ENCODE results near the gene ACOXL. TPM values are rescaled to one million over a fixed set of nuclear protein-coding genes. Genes with fewer than 3 reads are reported as not detected.

Gene ACOXL
- total RNA-seq, 2 experiments from 2014 or later, result 0.14 to 0.56 TPM

DNA sequence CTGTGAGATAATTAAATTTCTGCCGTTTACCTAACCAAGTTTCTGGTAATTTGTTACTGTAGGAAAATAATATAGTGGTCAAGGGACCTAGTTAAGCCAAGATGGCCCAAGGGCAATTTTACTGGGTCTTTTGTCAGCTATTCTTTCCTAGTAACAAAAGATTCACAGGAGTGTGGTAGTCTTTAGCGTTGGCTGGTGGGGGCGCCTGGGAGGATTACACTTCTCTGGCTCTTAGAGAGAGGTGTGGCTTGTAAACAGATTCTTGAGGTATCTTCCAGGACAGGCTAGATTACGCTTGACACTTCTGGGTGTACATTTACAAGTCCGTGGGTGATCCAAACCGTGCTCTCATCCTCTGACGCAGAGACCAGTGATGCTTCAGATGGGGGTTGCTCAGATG is 3.3 kb upstream of the ACOXL start:
- CTCF ChIA-PET, result no interaction called here
- POLR2A ChIA-PET, result no interaction called here
- TF ChIP-seq, protein P1, sequence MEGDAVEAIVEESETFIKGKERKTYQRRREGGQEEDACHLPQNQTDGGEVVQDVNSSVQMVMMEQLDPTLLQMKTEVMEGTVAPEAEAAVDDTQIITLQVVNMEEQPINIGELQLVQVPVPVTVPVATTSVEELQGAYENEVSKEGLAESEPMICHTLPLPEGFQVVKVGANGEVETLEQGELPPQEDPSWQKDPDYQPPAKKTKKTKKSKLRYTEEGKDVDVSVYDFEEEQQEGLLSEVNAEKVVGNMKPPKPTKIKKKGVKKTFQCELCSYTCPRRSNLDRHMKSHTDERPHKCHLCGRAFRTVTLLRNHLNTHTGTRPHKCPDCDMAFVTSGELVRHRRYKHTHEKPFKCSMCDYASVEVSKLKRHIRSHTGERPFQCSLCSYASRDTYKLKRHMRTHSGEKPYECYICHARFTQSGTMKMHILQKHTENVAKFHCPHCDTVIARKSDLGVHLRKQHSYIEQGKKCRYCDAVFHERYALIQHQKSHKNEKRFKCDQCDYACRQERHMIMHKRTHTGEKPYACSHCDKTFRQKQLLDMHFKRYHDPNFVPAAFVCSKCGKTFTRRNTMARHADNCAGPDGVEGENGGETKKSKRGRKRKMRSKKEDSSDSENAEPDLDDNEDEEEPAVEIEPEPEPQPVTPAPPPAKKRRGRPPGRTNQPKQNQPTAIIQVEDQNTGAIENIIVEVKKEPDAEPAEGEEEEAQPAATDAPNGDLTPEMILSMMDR (IDR thresholded peaks at IDR 0.05), result no peak
- Mint-ChIP-seq H3K4me3 (no peak overlapping the region), H3K4me1 (ENCODE audit: low read depth) (peaks cover 6% of the 10 kb centered on the region), H3K36me3 (ENCODE audit: low read depth) (no peaks in the 10 kb centered on the region), H3K27me3 (peaks cover 33% of the 10 kb centered on the region), H3K9me3 (no peaks in the 10 kb centered on the region), H3K27ac (no peak overlapping the region)
- no peak for ATAC-seq
- intact Hi-C loops (cut with micrococcal nuclease), result no loop called here
- DNase-seq, result no peak

DNA sequence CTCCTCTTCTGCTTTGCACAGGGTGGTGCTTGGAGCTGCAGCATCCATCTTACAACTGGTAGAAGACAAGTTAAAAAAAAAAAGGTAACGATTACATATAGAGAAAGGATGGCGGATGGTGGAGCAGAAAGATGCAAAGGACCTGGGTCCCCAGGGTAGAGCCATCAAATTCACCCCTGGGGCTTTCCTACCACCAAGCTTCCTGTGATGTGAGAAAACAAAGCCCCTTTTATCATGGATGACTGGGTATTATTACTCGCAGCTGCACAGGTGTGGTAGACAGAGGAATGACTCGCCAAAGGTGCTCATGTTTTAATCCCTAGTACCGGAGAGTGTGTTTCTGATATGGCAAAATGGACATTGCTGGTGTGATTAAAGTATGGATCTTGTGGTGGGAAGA is 1.3 kb upstream of the ACOXL start:
- CTCF ChIA-PET, result interaction anchor here (1.4 kb wide), 1 partner anchor 24 kb away, joined by 4 read pairs; no protein-coding TSS in a partner anchor
- Mint-ChIP-seq H3K27me3 (peaks cover 47% of the 10 kb centered on the region), H3K4me1 (ENCODE audit: low read depth) (peaks cover 6% of the 10 kb centered on the region), H3K36me3 (ENCODE audit: low read depth) (no peaks in the 10 kb centered on the region), H3K9me3 (no peaks in the 10 kb centered on the region), H3K4me3 (no peak overlapping the region), H3K27ac (no peak overlapping the region)
- POLR2A ChIA-PET, result interaction anchor here (0.8 kb wide), 1 partner anchor 12 kb away, joined by 3 read pairs; no protein-coding TSS in a partner anchor
- ATAC-seq, result peak; percentile 34
- DNase-seq, result no peak
- TF ChIP-seq, protein P1 (IDR thresholded peaks at IDR 0.05), result no peak
- intact Hi-C loops (cut with micrococcal nuclease), result no loop called here

DNA sequence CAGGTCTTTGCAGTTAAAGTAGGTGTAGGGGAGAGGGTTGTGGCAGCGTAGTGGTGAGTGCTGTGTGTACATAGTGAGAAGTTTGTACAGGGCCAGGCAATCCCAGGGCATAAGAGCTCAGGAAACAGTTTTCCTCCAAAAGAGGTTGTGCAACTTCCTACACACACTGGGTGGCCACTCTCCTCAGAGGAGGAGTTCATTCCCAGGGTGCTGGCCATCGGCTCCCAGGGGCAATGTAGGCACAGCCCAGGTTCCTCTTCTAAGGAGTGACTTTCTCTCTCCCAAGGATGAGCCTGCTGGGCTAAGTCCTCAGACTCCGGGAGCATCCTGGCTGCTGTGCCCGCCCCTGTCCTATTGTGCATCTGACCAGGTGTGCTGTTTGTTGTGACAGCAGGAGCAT is 3.0 kb downstream of the ACOXL start:
- DNase-seq, result no peak
- intact Hi-C loops (cut with micrococcal nuclease), result no loop called here
- H3K9me3 Mint-ChIP-seq, result peaks cover 3% of the 10 kb centered on the region
- no peaks in the 10 kb centered on the region for H3K36me3 Mint-ChIP-seq (ENCODE audit: low read depth)
- ChIA-PET POLR2A (no interaction called here), CTCF (interaction anchor here (1.3 kb wide), 1 partner anchor 56 kb away, joined by 3 read pairs; no protein-coding TSS in a partner anchor)
- TF ChIP-seq, protein P1 (IDR thresholded peaks at IDR 0.05), result no peak
- no peak overlapping the region for H3K27ac Mint-ChIP-seq
- no peak for ATAC-seq
- H3K4me3 Mint-ChIP-seq, result no peak overlapping the region
- H3K27me3 Mint-ChIP-seq, result peaks cover 79% of the 10 kb centered on the region
- peaks cover 6% of the 10 kb centered on the region for H3K4me1 Mint-ChIP-seq (ENCODE audit: low read depth)

DNA sequence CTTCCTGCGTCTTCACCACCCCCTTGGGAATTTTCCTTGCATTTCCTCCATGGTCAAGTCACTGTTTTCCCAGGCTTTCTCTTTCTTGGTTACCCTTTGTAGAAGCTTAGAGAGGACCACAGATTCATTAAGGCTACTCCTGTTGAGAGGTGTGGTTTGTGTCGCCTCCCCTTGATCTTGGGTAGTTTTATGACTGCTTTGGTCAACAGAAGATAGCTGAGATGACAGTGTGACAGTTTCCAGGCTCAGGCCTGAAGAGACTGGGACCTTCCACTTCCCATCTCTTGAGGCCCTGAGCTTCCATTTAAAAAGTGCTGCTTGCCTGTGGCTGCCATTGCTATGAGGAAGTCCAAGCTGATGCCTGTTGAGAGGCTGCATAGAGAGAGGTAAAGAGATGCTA is 5.4 kb downstream of the ACOXL start:
- no peak overlapping the region for H3K4me3 Mint-ChIP-seq
- ChIA-PET CTCF (no interaction called here), POLR2A (no interaction called here)
- peaks cover 3% of the 10 kb centered on the region for H3K9me3 Mint-ChIP-seq
- intact Hi-C loops (cut with micrococcal nuclease), result no loop called here
- H3K27ac Mint-ChIP-seq, result no peak overlapping the region
- DNase-seq, result no peak
- no peaks in the 10 kb centered on the region for H3K36me3 Mint-ChIP-seq (ENCODE audit: low read depth)
- TF ChIP-seq, protein P1 (IDR thresholded peaks at IDR 0.05), result no peak
- H3K4me1 Mint-ChIP-seq (ENCODE audit: low read depth), result peaks cover 8% of the 10 kb centered on the region
- ATAC-seq, result no peak
- peaks cover 74% of the 10 kb centered on the region for H3K27me3 Mint-ChIP-seq

GRCh38 chr2:110740747-110741349 is 8.5 kb downstream of the ACOXL start:
- DNase-seq (no peak), ATAC-seq (no peak)
- Mint-ChIP-seq H3K27me3 (peaks cover 69% of the 10 kb centered on the region), H3K9me3 (peaks cover 3% of the 10 kb centered on the region), H3K4me1 (ENCODE audit: low read depth) (peaks cover 2% of the 10 kb centered on the region), H3K4me3 (no peak overlapping the region), H3K36me3 (ENCODE audit: low read depth) (no peaks in the 10 kb centered on the region), H3K27ac (no peak overlapping the region)
- ChIA-PET CTCF (interaction anchor here (1.8 kb wide), 1 partner anchor 15 kb away, joined by 6 read pairs; no protein-coding TSS in a partner anchor), POLR2A (no interaction called here)
- TF ChIP-seq, protein P1 (IDR thresholded peaks at IDR 0.05), result no peak
- intact Hi-C loops (cut with micrococcal nuclease), result no loop called here

Measured in activated CD8-positive, alpha-beta T cell treated with anti-CD3 and anti-CD28 coated beads for 36 hours (primary cell).